Sigmoid colon (tissue), 7 donors: ENCODE data around the gene OMP. TPM values are rescaled to one million over a fixed set of nuclear protein-coding genes. Genes with fewer than 3 reads are reported as not detected.

Experiments used
- DNase-seq: peaks from one replicate; pipeline ENCODE4 v3.0.0-alpha.2; 2019
- H3K27ac ChIP-seq, 4 donors: fragments of 200-600 bp; sonication (generic); one replicate each; pipeline ENCODE4 v1.5.1; 2016 to 2019; ENCODE audit warnings: mild to moderate bottlenecking in 1 of 4
- H3K27me3 ChIP-seq, 3 donors: fragments of 200-600 bp; sonication (generic); one replicate each; pipeline ENCODE4 v1.5.1; 2019; ENCODE audit warnings: mild to moderate bottlenecking in 1 of 3
- H3K36me3 ChIP-seq, 4 donors: fragments of 200-600 bp; sonication (generic); one replicate each; pipeline ENCODE4 v1.5.1; 2016 to 2019
- H3K4me1 ChIP-seq, 4 donors: fragments of 200-600 bp; sonication (generic); one replicate each; pipeline ENCODE4 v1.5.1; 2017 to 2019
- H3K4me3 ChIP-seq, 4 donors: fragments of 200-600 bp; sonication (generic); one replicate each; pipeline ENCODE4 v1.5.1; 2017 to 2019; ENCODE audit warnings: mild to moderate bottlenecking in 2 of 4, moderate library complexity in 1 of 4
- H3K9me3 ChIP-seq, 4 donors: fragments of 200-600 bp in 3 of 4; sonication (generic) in 3 of 4; one replicate each; pipeline versions ENCODE4 v1.5.1 to v1.6.1; 2013 to 2019
- CTCF ChIP-seq, 4 experiments: fragments of 450-650 bp in 3 of 4; fragments of 200-600 bp in 1 of 4; IDR thresholded peaks; one replicate each; pipeline ENCODE4 v1.5.1; 2016 to 2019; ENCODE audit warnings: antibody characterized with exemption in 4 of 4, mild to moderate bottlenecking in 3 of 4, moderate library complexity in 2 of 4
- EP300 ChIP-seq, 4 donors: sonication (generic); formaldehyde crosslinking; IDR thresholded peaks; one replicate each; pipeline ENCODE4 v1.6.1; 2017; ENCODE audit warnings: antibody characterized with exemption in 4 of 4
- POLR2A ChIP-seq, 2 donors: fragments of 450-650 bp; IDR thresholded peaks; one replicate each; pipeline ENCODE4 v1.6.1; 2016; ENCODE audit warnings: antibody characterized with exemption in 2 of 2, mild to moderate bottlenecking in 2 of 2, moderate library complexity in 2 of 2
- POLR2AphosphoS5 ChIP-seq, 4 donors: sonication (generic); formaldehyde crosslinking; IDR thresholded peaks; one replicate each; pipeline ENCODE4 v1.6.1; 2017; ENCODE audit warnings: antibody characterized with exemption in 4 of 4
- WGBS, 2 donors: extraction: QIAGEN DNeasy Blood & Tissue Kit; methylation state at CpG; one replicate each; pipeline ENCODE4 v1.1.7; 2013; 5-methylcytosine and 5-hydroxymethylcytosine counted together
- intact Hi-C: fragments of 100-400 bp; cut with DNase I; formaldehyde crosslinking; loops from one replicate; pipeline ENCODE4 v1.15.1; 2023
- polyA plus RNA-seq, 3 donors: library from polyadenylated mRNA; stranded (reverse); fragments of 200-250 nt; gene quantifications; one replicate each; pipeline ENCODE4 v1.2.3, GENCODE V29; 2013
- total RNA-seq, 4 donors: library from RNA; depleted of rRNA; stranded (reverse); fragments of >200 nt; gene quantifications; one replicate each; pipeline ENCODE4 v1.1.0, GENCODE V29; 2016
- donor health status: healthy with polysubstance abuse.
- donor health status: Bipolar disorder and iron deficiency.
- donor health status: healthy.

Gene OMP
- total and polyA plus RNA-seq, 7 donors = 1.4 to 4.5 TPM; not detected in 5

DNA sequence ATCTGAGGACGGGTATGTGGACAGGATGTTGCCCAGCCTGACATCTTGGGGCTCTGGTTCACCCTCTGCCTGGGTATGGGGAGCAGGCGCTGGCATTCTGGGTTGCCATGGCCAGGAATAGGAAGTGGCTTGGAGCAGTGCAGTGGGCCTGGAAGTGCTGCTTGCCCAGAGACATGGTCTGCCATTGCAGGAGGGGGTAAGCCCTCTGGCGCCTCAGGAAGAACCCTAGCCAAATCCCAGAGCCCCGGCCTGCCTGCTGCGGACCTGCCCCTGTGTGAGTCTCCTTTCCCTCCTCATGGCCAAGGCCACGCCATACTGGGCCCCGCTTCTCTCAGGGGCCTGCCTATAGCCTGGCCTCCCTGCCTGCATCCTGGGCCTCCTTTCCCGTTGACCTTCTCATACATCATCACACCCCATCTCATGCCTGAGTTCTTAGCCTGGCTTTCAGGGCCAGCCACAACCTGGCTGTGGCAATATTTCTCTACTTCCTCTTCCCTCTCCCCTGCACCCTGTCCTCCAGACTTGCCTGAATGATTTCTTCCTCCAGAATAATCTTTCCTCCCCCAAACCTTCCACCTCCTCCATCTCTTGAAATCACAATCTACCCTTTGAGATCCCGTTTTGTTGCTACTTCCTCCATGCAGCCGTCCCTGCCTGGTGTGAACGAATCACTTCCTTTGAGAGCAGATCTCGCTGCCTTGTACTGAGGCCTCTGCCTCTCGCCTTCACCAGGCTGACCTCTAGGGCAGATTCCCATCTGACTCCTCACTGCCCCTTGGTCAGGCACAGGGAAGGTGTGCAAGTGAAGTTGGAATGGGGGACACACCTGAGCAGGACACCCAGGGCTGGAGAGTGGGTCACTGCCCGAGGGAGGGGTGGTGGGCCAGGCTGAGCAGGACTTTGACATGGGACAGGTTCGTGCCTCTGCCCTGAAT, 30.7 kb upstream of the OMP start:
- Histone ChIP-seq H3K36me3 (no peaks in the 10 kb centered on the region), H3K27ac (peak overlapping the region; percentile 77 to 92 (median 86)), H3K4me1 (peaks cover 2 to 57% (median 48%) of the 10 kb centered on the region in 4 donors), H3K4me3 (no peak overlapping the region), H3K27me3 (no peaks in the 10 kb centered on the region), H3K9me3 (no peaks in the 10 kb centered on the region)
- intact Hi-C loops = no loop called here
- WGBS, 2 donors = 48 to 66% methylated on average over 15 of the region's 15 CpGs
- DNase-seq = peak; percentile 62
- TF ChIP-seq POLR2A (IDR thresholded peaks at IDR 0.05) (no peak), CTCF (IDR thresholded peaks at IDR 0.05) (no peak), POLR2AphosphoS5 (IDR thresholded peaks at IDR 0.05) (no peak), EP300 (IDR thresholded peaks at IDR 0.05) (no peak)

DNA sequence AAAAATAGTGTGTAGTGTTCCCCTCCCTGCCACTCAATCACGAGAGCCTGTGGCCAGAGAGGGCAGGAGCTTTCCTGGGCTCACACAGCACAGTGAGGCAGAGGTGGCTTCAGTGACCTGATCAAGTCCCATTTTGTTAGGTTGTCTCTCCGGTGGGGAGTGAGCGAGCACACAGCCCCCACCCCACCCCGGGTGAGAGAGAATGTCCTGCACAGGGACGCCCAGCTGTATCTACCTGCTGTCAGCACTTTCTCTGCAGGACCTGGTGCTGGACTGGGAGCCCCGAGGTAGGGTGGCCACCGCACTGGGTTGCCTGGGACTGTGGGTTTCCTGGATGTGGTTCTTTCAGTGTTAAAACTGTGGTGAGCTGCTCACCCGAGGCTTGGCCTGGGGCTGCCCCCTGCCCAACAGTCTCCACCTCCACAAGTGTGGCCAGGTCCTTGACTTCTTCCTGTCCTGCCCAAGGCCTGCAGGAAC, 29.8 kb upstream of the OMP start:
- WGBS, 2 donors = 30 to 55% methylated on average over 8 of the region's 8 CpGs
- H3K9me3 ChIP-seq = no peaks in the 10 kb centered on the region
- H3K4me3 ChIP-seq = no peak overlapping the region
- H3K27ac ChIP-seq = peak overlapping the region; percentile 77 to 92 (median 86)
- H3K27me3 ChIP-seq = no peaks in the 10 kb centered on the region
- intact Hi-C loops = loop anchor here (1.0 kb wide), 1 partner anchor 26 kb away; no protein-coding TSS in a partner anchor
- H3K4me1 ChIP-seq = peaks cover 2 to 50% (median 41%) of the 10 kb centered on the region in 4 donors
- no peak for TF ChIP-seq POLR2A (IDR thresholded peaks at IDR 0.05)
- H3K36me3 ChIP-seq = no peaks in the 10 kb centered on the region
- no peak for DNase-seq

DNA sequence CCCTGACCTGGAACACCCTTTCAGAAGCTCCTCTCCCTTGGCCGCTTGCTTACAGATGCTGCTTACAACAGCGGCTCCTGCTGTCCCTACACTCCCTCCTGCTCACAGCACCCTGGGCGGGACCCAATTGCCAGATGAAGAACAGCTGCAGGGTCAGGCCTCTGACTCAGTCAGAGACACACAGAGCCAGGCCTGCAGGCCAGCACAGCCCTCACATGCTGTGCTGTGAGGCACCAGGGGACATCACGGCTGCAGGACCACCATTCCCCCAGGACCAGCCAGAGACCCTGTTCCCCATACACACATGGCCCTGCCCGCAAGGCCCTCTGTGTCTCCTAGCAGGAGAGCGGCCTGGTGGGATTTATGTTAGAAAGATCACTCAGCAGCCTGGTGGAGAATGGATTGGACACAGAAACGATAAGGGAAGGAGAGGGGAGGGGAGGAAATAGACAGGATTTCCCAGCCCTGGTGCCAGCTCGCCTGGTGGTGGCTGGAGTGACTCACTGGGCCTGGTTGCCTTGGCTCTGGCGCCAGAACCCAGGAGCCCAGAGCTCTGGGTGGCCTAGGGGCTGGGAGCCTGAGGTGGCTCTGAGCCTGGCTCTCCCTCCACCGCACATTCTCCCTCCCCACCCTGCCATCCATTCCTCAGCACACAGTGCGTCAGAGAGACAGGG, 29.2 kb upstream of the OMP start:
- DNase-seq = peak; percentile 98
- H3K27me3 ChIP-seq = no peaks in the 10 kb centered on the region
- peak in 1 of 2 donors; percentile 45 for TF ChIP-seq POLR2A (IDR thresholded peaks at IDR 0.05)
- TF ChIP-seq EP300 (IDR thresholded peaks at IDR 0.05) = no peak
- peak; percentile 64 to 86 (median 86) for TF ChIP-seq POLR2AphosphoS5 (IDR thresholded peaks at IDR 0.05)
- TF ChIP-seq CTCF (IDR thresholded peaks at IDR 0.05) = peak; percentile 26 to 63 (median 58)
- H3K9me3 ChIP-seq = no peaks in the 10 kb centered on the region
- no peaks in the 10 kb centered on the region for H3K36me3 ChIP-seq
- WGBS, 2 donors = 19 to 56% methylated on average over 11 of the region's 11 CpGs
- peak overlapping the region; percentile 77 to 92 (median 86) for H3K27ac ChIP-seq
- intact Hi-C loops = loop anchor here (1.0 kb wide), 1 partner anchor 26 kb away; no protein-coding TSS in a partner anchor
- H3K4me1 ChIP-seq = peaks cover 2 to 44% (median 35%) of the 10 kb centered on the region in 4 donors
- H3K4me3 ChIP-seq = no peak overlapping the region

- Histone ChIP-seq H3K4me3 (no peak overlapping the region), H3K27ac (peak overlapping the region; percentile 77 to 92 (median 86)), H3K9me3 (no peaks in the 10 kb centered on the region), H3K36me3 (no peaks in the 10 kb centered on the region), H3K4me1 (peaks cover 2 to 42% (median 33%) of the 10 kb centered on the region in 4 donors), H3K27me3 (no peaks in the 10 kb centered on the region)
- intact Hi-C loops = no loop called here
- TF ChIP-seq POLR2A (IDR thresholded peaks at IDR 0.05) (no peak), CTCF (IDR thresholded peaks at IDR 0.05) (no peak), POLR2AphosphoS5 (IDR thresholded peaks at IDR 0.05) (no peak), EP300 (IDR thresholded peaks at IDR 0.05) (no peak)
- DNase-seq = peak; percentile 63
- WGBS, 2 donors = 21 to 73% methylated on average over 5 of the region's 5 CpGs
These were observed 28.4 kb upstream of the OMP start for GRCh38 chr11:77074205-77074604.
